Subcutaneous abdominal adipose tissue (tissue), 5 donors: ENCODE measurements around the gene GPX3.
A peak's percentile ranks its signal among the peaks of the same experiment; 100 is the strongest.

Source experiments
- H3K27ac ChIP-seq: one replicate; pipeline ENCODE4 v1.7.0; 2013; ENCODE audit warnings: low read depth, mild to moderate bottlenecking, inconsistent platforms, low read length, moderate library complexity
- H3K27me3 ChIP-seq, 5 donors: one replicate each; pipeline ENCODE4 v1.7.0; 2013; ENCODE audit warnings: low read length in 5 of 5, inconsistent platforms in 1 of 5; ENCODE audit not compliant: control insufficient read depth in 5 of 5, insufficient read depth in 4 of 5
- H3K36me3 ChIP-seq, 5 donors: one replicate each; pipeline ENCODE4 v1.7.0; 2013; ENCODE audit warnings: low read length in 5 of 5; ENCODE audit not compliant: control insufficient read depth in 5 of 5, insufficient read depth in 5 of 5
- H3K4me1 ChIP-seq, 5 donors: one replicate each; pipeline ENCODE4 v1.7.0; 2013; ENCODE audit warnings: low read length in 5 of 5, mild to moderate bottlenecking in 3 of 5, moderate library complexity in 1 of 5; ENCODE audit not compliant: control insufficient read depth in 5 of 5, insufficient read depth in 5 of 5
- H3K4me3 ChIP-seq, 5 donors: one replicate each; pipeline ENCODE4 v1.7.0; 2013; ENCODE audit warnings: low read length in 5 of 5, low read depth in 1 of 5
- H3K9ac ChIP-seq, 5 donors: one replicate each; pipeline ENCODE4 v1.7.0; 2013; ENCODE audit warnings: low read length in 5 of 5, mild to moderate bottlenecking in 4 of 5, moderate library complexity in 3 of 5
- H3K9me3 ChIP-seq, 5 donors: one replicate each; pipeline ENCODE4 v1.7.0; 2013; ENCODE audit warnings: low read length in 5 of 5; ENCODE audit not compliant: control insufficient read depth in 5 of 5
- donor health status: healthy.
- donor health status: healthy.
- donor health status: healthy.
- donor health status: healthy.
- donor health status: healthy.

The GPX3 gene

DNA sequence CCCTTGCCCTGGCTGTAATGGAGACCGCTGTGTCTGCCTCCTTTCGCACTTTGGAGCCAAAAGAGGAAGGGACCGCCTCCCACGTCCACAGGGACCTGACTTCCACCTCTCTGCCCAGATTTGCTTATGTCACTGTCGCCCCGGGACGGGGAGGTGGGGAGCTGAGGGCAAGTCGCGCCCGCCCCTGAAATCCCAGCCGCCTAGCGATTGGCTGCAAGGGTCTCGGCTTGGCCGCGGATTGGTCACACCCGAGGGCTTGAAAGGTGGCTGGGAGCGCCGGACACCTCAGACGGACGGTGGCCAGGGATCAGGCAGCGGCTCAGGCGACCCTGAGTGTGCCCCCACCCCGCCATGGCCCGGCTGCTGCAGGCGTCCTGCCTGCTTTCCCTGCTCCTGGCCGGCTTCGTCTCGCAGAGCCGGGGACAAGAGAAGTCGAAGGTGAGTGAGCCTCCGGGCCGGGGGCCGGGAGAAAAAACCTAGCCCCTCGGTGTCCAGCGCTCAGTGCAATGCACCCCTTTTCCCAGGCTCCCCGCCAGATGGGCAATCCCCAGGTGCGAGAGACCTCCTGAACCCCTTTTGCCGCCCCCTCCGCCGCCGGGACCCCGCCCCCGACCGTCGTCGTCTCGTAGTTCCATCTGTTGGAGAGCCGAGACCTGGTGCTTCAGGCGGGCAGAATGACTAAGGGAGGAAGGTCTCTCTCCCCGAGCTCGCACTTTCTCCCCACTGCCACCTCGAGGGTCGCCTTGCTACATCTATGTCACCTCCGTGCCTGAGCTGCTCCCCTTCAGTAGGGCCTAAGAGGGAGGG is at the start of gene GPX3:
Gene GPX3 (plus strand): TSS at position 288 of the 807 bp plus-strand sequence. CDS start 64 bp downstream, at position 352.
- Histone ChIP-seq H3K36me3 (peaks cover 0 to 25% (median 15%) of the 10 kb centered on the region in 5 donors), H3K9me3 (no peaks in the 10 kb centered on the region), H3K4me3 (peak within 1 kb of the TSS; percentile 83 to 95 (median 86)), H3K27me3 (no peaks in the 10 kb centered on the region), H3K9ac (peak within 1 kb of the TSS; percentile 83 to 92 (median 88)), H3K4me1 (peaks cover 28 to 79% (median 70%) of the 10 kb centered on the region in 5 donors), H3K27ac (peak within 1 kb of the TSS; percentile 98)

- no peaks in the 10 kb centered on the region for H3K27me3 ChIP-seq
- no peak overlapping the region for H3K4me3 ChIP-seq
- no peaks in the 10 kb centered on the region for H3K36me3 ChIP-seq
- H3K4me1 ChIP-seq, result peaks cover 0 to 2% (median 0%) of the 10 kb centered on the region in 5 donors
- H3K9ac ChIP-seq, result no peak overlapping the region
- no peak overlapping the region for H3K27ac ChIP-seq
- H3K9me3 ChIP-seq, result peaks cover 2 to 28% (median 25%) of the 10 kb centered on the region in 5 donors
These were observed 41.8 kb upstream of the GPX3 start for GRCh38 chr5:150978590-150978989.

DNA sequence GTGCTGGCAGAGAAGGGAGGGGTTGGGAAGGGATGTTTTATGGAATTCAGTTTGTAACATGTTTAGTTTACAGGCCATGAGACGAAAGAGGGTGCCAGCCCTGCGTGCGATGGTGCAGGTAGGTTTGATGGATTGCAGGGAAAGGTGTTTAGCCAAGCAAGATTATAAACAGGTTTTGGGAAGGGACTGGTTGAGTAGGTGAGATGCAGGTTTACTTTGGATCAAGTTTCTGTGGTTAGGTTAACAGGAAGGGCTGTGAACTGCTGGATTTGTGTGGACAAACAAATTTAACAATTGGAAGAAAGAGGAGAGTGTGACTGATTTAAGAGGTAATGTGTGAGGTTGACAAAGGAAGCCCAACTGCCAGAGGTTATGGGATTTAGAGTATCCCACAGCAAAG is 32.6 kb upstream of the GPX3 start:
- no peaks in the 10 kb centered on the region for H3K4me1 ChIP-seq
- no peak overlapping the region for H3K27ac ChIP-seq
- peaks cover 0 to 3% (median 0%) of the 10 kb centered on the region in 5 donors for H3K9me3 ChIP-seq
- no peak overlapping the region for H3K4me3 ChIP-seq
- no peak overlapping the region for H3K9ac ChIP-seq
- no peaks in the 10 kb centered on the region for H3K27me3 ChIP-seq
- H3K36me3 ChIP-seq, result no peaks in the 10 kb centered on the region

GRCh38 chr5:150989695-150990094 is 30.7 kb upstream of the GPX3 start:
- Histone ChIP-seq H3K4me3 (no peak overlapping the region), H3K27ac (no peak overlapping the region), H3K36me3 (no peaks in the 10 kb centered on the region), H3K4me1 (no peaks in the 10 kb centered on the region), H3K9ac (no peak overlapping the region), H3K9me3 (peaks cover 0 to 5% (median 0%) of the 10 kb centered on the region in 5 donors), H3K27me3 (no peaks in the 10 kb centered on the region)

- Histone ChIP-seq H3K36me3 (no peaks in the 10 kb centered on the region), H3K4me3 (no peak overlapping the region), H3K9ac (no peak overlapping the region), H3K9me3 (peaks cover 0 to 5% (median 0%) of the 10 kb centered on the region in 5 donors), H3K27me3 (no peaks in the 10 kb centered on the region), H3K27ac (no peak overlapping the region), H3K4me1 (no peaks in the 10 kb centered on the region)
These were observed 27.7 kb upstream of the GPX3 start for GRCh38 chr5:150992705-150993104.

DNA sequence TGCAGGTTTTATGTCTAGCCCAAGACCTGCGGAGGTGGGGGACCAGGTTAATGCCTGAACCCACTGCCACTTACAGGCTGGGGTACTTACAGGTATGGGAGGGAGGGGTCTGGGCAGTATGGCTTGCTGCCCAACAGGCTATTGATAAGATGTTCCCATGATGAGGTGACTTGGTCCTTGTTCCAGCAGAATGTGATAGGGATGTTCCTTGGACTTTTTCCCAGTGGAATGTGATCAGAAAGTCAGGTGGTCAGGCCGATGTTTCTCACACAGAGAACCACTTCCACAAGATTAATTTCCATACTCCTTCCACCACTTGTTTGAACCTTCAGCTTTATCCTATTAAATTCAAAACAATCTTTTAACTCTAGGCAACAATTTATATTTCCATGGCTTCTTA is 27.0 kb upstream of the GPX3 start:
- Histone ChIP-seq H3K27me3 (no peaks in the 10 kb centered on the region), H3K4me3 (no peak overlapping the region), H3K9ac (no peak overlapping the region), H3K36me3 (no peaks in the 10 kb centered on the region), H3K9me3 (peaks cover 0 to 5% (median 0%) of the 10 kb centered on the region in 5 donors), H3K27ac (no peak overlapping the region), H3K4me1 (no peaks in the 10 kb centered on the region)

GRCh38 chr5:150993826-150994412 is 26.5 kb upstream of the GPX3 start:
- H3K9ac ChIP-seq, result no peak overlapping the region
- peaks cover 0 to 5% (median 0%) of the 10 kb centered on the region in 5 donors for H3K9me3 ChIP-seq
- no peak overlapping the region for H3K27ac ChIP-seq
- no peaks in the 10 kb centered on the region for H3K4me1 ChIP-seq
- no peak overlapping the region for H3K4me3 ChIP-seq
- no peaks in the 10 kb centered on the region for H3K36me3 ChIP-seq
- H3K27me3 ChIP-seq, result no peaks in the 10 kb centered on the region

DNA sequence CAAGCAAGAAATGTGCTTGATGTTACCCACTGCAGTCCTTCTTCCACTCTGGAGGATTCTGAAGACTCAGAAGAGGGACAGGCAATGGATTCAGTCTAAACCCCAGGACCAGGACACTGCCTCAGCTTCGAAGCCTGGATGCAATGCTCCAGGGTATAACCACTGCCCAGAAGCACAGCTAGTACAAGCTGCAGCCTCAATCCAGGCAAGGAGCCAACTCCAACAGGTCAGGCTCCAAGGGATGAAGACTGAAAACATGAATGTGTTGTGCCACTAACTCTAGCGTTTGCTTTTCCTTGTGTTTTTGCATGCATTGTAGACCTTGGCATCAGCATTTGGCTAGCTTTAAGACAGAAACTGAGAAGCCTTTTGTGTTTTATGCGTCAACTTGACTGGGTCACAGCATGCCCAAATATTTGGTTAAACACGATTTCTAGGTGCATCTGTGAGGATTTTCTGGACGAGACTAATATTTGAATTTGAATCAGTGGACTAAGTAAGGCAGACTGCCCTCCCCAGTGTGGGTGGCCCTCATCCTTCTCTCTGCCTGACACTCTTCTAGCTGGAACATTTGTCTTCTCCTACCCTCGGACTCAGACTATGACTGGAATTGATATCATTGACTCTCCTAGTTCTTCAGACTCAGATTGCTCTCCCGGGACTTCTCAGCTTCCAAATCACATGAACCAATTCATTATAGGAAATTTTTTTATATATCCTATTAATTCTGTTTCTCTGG is 20.5 kb upstream of the GPX3 start:
- Histone ChIP-seq H3K4me1 (peaks cover under 1 to 30% (median 27%) of the 10 kb centered on the region in 5 donors), H3K36me3 (no peaks in the 10 kb centered on the region), H3K9ac (peak overlapping the region in 1 of 5 donors; percentile 6), H3K9me3 (no peaks in the 10 kb centered on the region), H3K27me3 (no peaks in the 10 kb centered on the region), H3K4me3 (no peak overlapping the region), H3K27ac (no peak overlapping the region)

- Histone ChIP-seq H3K4me3 (no peak overlapping the region), H3K9ac (no peak overlapping the region), H3K27me3 (no peaks in the 10 kb centered on the region), H3K4me1 (peaks cover 15 to 46% (median 43%) of the 10 kb centered on the region in 5 donors), H3K9me3 (no peaks in the 10 kb centered on the region), H3K36me3 (no peaks in the 10 kb centered on the region), H3K27ac (no peak overlapping the region)
These were observed 19.0 kb upstream of the GPX3 start for GRCh38 chr5:151001436-151001835.

DNA sequence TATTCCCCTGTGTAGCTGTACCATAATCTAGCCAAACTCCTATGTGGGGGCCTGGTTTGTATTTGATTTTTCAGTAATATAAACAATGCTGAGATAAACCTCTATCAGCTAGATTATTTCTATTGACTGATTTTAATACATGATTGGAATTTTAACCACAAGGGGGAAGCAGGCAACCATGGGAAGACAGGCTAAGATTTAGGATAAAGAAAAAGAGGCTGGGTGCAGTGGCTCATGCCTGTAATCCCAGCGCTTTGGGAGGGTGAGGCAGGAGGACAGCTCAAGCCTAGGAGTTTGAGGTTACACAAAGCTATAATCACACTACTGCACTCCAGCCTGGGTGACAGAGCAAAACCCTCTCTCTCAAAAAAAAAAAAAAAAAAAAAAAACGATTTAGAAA is 18.1 kb upstream of the GPX3 start:
- Histone ChIP-seq H3K36me3 (no peaks in the 10 kb centered on the region), H3K27ac (peak overlapping the region; percentile 98), H3K4me3 (no peak overlapping the region), H3K27me3 (no peaks in the 10 kb centered on the region), H3K9ac (no peak overlapping the region), H3K9me3 (no peaks in the 10 kb centered on the region), H3K4me1 (peaks cover 21 to 54% (median 51%) of the 10 kb centered on the region in 5 donors)
